HCT116 (cell line): ENCODE measurements around the gene RNU6-9. TPM values are rescaled to one million over a fixed set of nuclear protein-coding genes. Genes with fewer than 3 reads are reported as not detected.
A peak's percentile ranks its signal among the peaks of the same experiment; 100 is the strongest.

ENCODE experiments used
- ATAC-seq: fragments of 200-7000 bp; cut with Tn5 transposase; 2 replicates; pipeline ENCODE4 v1.9.1; 2020; ENCODE audit warnings: mild to moderate bottlenecking, moderate library complexity
- BruUV-seq: library from RNA; stranded (reverse); fragments of 400-500 nt; replicated peaks from 2 replicates; lab custom pipeline; 2021; lab: Mats Ljungman, UMichigan
- CTCF ChIA-PET: fragments of 300-600 bp; sonication (Branson Sonifier 250); formaldehyde crosslinking; loops from one replicate; lab custom pipeline; 2021; ENCODE audit warnings: antibody characterized with exemption; lab: Charles Lee
- POLR2A ChIA-PET: fragments of 300-600, 350-600 bp; sonication (Branson Sonifier 250); formaldehyde crosslinking; loops from one replicate; lab custom pipeline; 2021; ENCODE audit warnings: antibody characterized with exemption; lab: Charles Lee
- RAD21 ChIA-PET, 2 experiments: fragments of 300-600 bp; sonication (Branson Sonifier 250); formaldehyde crosslinking; loops; one replicate each; lab custom pipeline; 2023; ENCODE audit warnings: low total read pairs in 2 of 2; ENCODE audit not compliant: uncharacterized antibody in 2 of 2, unreplicated experiment in 2 of 2, low non-redundant PET in 1 of 2; lab: Charles Lee
- DNase-seq: peaks from one replicate; pipeline ENCODE4 v3.0.0-alpha.2; 2010; ENCODE audit warnings: low read depth, low spot score
- H2AFZ ChIP-seq: fragments of 200-600 bp; shearing (Covaris generic), sonication (generic); 2 replicates; pipeline ENCODE4 v1.6.1; 2017; ENCODE audit warnings: low read depth, mixed run types, mixed read lengths, antibody characterized with exemption, low read length; ENCODE audit not compliant: poor library complexity, severe bottlenecking
- H3K27ac ChIP-seq: 2 replicates; pipeline ENCODE4 v1.5.1; 2012; ENCODE audit warnings: low read depth, low read length
- H3K27me3 ChIP-seq: fragments of 200-600 bp; sonication (generic); 2 replicates; pipeline ENCODE4 v1.6.1; 2016; ENCODE audit warnings: mixed run types, low read length, mixed read lengths; ENCODE audit not compliant: insufficient read depth
- H3K36me3 ChIP-seq, 2 experiments: fragments of 200-500 bp in 1 of 2; fragments of 200-600 bp in 1 of 2; sonication (Bioruptor generic) in 1 of 2; sonication (generic) in 1 of 2; 2 replicates each; pipeline versions ENCODE4 v1.5.1 to v1.6.1; 2014 to 2016; ENCODE audit warnings: low read length in 2 of 2, inconsistent platforms in 1 of 2, mixed read lengths in 1 of 2, mixed run types in 1 of 2; ENCODE audit not compliant: insufficient read depth in 2 of 2, control insufficient read depth in 1 of 2
- H3K4me1 ChIP-seq, 2 experiments: fragments of 200-600 bp in 1 of 2; sonication (generic) in 1 of 2; 2 replicates each; pipeline versions ENCODE4 v1.5.1 to v1.6.1; 2012 to 2017; ENCODE audit warnings: low read length in 2 of 2, inconsistent platforms in 1 of 2, mild to moderate bottlenecking in 1 of 2, mixed read lengths in 1 of 2, mixed run types in 1 of 2, moderate library complexity in 1 of 2; ENCODE audit not compliant: insufficient read depth in 2 of 2, control insufficient read depth in 1 of 2
- H3K4me2 ChIP-seq: fragments of 200-600 bp; sonication (generic); 2 replicates; pipeline ENCODE4 v1.6.1; 2017; ENCODE audit warnings: mixed run types, low read length, mixed read lengths
- H3K4me3 ChIP-seq, 2 experiments: fragments of 200-600 bp in 1 of 2; sonication (generic) in 1 of 2; replicated peaks in 1 of 2; 2 replicates each; pipeline ENCODE4 v1.5.1; 2011 to 2016; ENCODE audit warnings: low read length in 2 of 2, control low read depth in 1 of 2, low read depth in 1 of 2, mild to moderate bottlenecking in 1 of 2, mixed read lengths in 1 of 2, mixed run types in 1 of 2
- H3K79me2 ChIP-seq: fragments of 200-600 bp; sonication (generic); 2 replicates; pipeline ENCODE4 v1.6.1; 2017; ENCODE audit warnings: mild to moderate bottlenecking, mixed run types, low read length, moderate library complexity, mixed read lengths; ENCODE audit not compliant: insufficient read depth
- H3K9ac ChIP-seq: fragments of 200-600 bp; sonication (generic); 2 replicates; pipeline ENCODE4 v1.6.1; 2016; ENCODE audit warnings: low read length, mixed read lengths
- H3K9me2 ChIP-seq: fragments of 200-600 bp; sonication (generic), shearing (Covaris generic); 2 replicates; pipeline ENCODE4 v1.6.1; 2017; ENCODE audit warnings: mixed run types, mild to moderate bottlenecking, moderate library complexity; ENCODE audit not compliant: insufficient read depth
- H3K9me3 ChIP-seq, 2 experiments: fragments of 200-500 bp in 1 of 2; fragments of 200-600 bp in 1 of 2; sonication (Bioruptor generic) in 1 of 2; sonication (generic) in 1 of 2; 2 replicates each; pipeline ENCODE4 v1.6.1; 2014 to 2017; ENCODE audit warnings: low read length in 2 of 2, mixed read lengths in 2 of 2, inconsistent platforms in 1 of 2, low read depth in 1 of 2, mild to moderate bottlenecking in 1 of 2, mixed run types in 1 of 2, moderate library complexity in 1 of 2; ENCODE audit not compliant: control insufficient read depth in 1 of 2, insufficient read depth in 1 of 2
- H4K20me1 ChIP-seq: fragments of 200-600 bp; sonication (generic), shearing (Covaris generic); 2 replicates; pipeline ENCODE4 v1.6.1; 2017; ENCODE audit warnings: mixed run types, mild to moderate bottlenecking, moderate library complexity; ENCODE audit not compliant: insufficient read depth
- EZH2phosphoT487 ChIP-seq: fragments of 200-600 bp; IDR thresholded peaks from 2 replicates; pipeline ENCODE4 v1.6.1; 2018; ENCODE audit warnings: antibody characterized with exemption, borderline replicate concordance
- SP1 ChIP-seq: IDR thresholded peaks from 2 replicates; pipeline ENCODE4 v1.6.1; 2012; ENCODE audit warnings: low read depth
- SRF ChIP-seq: IDR thresholded peaks from 2 replicates; pipeline ENCODE4 v1.6.1; 2012; ENCODE audit warnings: low read depth
- YY1 ChIP-seq: IDR thresholded peaks from 2 replicates; pipeline ENCODE4 v1.6.1; 2011; ENCODE audit warnings: low read length, low read depth, moderate library complexity, mild to moderate bottlenecking; ENCODE audit not compliant: insufficient replicate concordance; ENCODE audit errors: extremely low read depth
- intact Hi-C: fragments of 100-400 bp; cut with micrococcal nuclease; formaldehyde crosslinking; loops from 2 replicates; pipeline ENCODE4 v1.10.0; 2022
- total RNA-seq: library from RNA; stranded (reverse); gene quantifications from one replicate; pipeline ENCODE4 v1.2.1, GENCODE V29; 2021; ENCODE audit not compliant: unreplicated experiment

The RNU6-9 gene
- total RNA-seq, 1 experiment from 2014 or later: not detected

DNA sequence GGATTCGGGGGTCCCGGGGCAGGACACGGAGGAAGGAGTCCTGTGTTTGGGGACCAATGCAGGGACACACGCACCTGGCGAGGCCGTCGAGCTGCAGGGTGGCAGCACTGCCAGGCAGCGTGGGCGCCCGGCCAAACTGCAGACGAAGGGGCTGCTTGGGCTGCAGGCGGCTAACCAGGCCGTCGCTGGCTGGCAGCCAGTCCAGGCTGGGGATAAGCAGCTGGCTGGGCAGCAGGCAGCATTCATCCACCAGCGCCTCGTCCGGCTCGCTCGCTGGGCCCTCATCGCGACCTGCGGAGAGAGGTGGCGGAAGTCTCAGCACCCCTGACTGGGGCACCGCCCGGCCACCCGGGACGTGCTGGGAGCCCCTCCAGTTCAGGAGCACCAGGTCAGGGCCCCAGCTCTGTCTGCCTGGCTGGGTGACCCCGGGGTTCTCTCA is 22.3 kb upstream of the RNU6-9 start:
- DNase-seq (no peak), ATAC-seq (no peak)
- H3K27me3 ChIP-seq: no peaks in the 10 kb centered on the region
- H3K4me2 ChIP-seq: no peak overlapping the region
- intact Hi-C loops: no loop called here
- no TSS peak for BruUV-seq
- H3K79me2 ChIP-seq: no peaks in the 10 kb centered on the region
- no peak for TF ChIP-seq YY1
- TF ChIP-seq EZH2phosphoT487: no peak
- TF ChIP-seq SP1: no peak
- no peak overlapping the region for H3K27ac ChIP-seq
- H3K9me3 ChIP-seq: no peaks in the 10 kb centered on the region
- H3K4me1 ChIP-seq: peaks cover 19 to 36% of the 10 kb centered on the region in 2 experiments
- RAD21 ChIA-PET: no interaction called here
- H3K4me3 ChIP-seq: no peak overlapping the region
- CTCF ChIA-PET: no interaction called here
- no peaks in the 10 kb centered on the region for H3K9me2 ChIP-seq
- H4K20me1 ChIP-seq: no peaks in the 10 kb centered on the region
- H3K9ac ChIP-seq: no peak overlapping the region
- peaks cover 5 to 15% of the 10 kb centered on the region in 2 experiments; a peak in 2 of 4 replicates for H3K36me3 ChIP-seq
- POLR2A ChIA-PET: no interaction called here
- no peak overlapping the region for H2AFZ ChIP-seq

- H3K79me2 ChIP-seq: no peaks in the 10 kb centered on the region
- no peak overlapping the region for H2AFZ ChIP-seq
- peaks cover 19 to 36% of the 10 kb centered on the region in 2 experiments for H3K4me1 ChIP-seq
- H3K27ac ChIP-seq: peak overlapping the region; percentile 75
- DNase-seq (no peak), ATAC-seq (no peak)
- H3K4me3 ChIP-seq: no peak overlapping the region
- H3K4me2 ChIP-seq: peak overlapping the region; percentile 61
- H3K9me2 ChIP-seq: no peaks in the 10 kb centered on the region
- H3K27me3 ChIP-seq: no peaks in the 10 kb centered on the region
- no peaks in the 10 kb centered on the region for H4K20me1 ChIP-seq
- POLR2A ChIA-PET: interaction anchor here (1.4 kb wide), 1 partner anchor 21 kb away, joined by 5 read pairs; the partner anchor contains the start of genes MED16 and RNU6-9
- intact Hi-C loops: no loop called here
- RAD21 ChIA-PET: no interaction called here
- H3K9ac ChIP-seq: peak overlapping the region; percentile 40
- CTCF ChIA-PET: interaction anchor here (0.7 kb wide), 1 partner anchor 101 kb away, joined by 4 read pairs; no protein-coding TSS in a partner anchor
- H3K36me3 ChIP-seq: peaks cover 5 to 18% of the 10 kb centered on the region in 2 experiments; a peak in 2 of 4 replicates
- TF ChIP-seq SRF: no peak
- BruUV-seq: no TSS peak
- H3K9me3 ChIP-seq: no peaks in the 10 kb centered on the region
Observed at GRCh38 chr19:871446-872265, 21.6 kb upstream of the RNU6-9 start.
